Ishikawa (cell line): ENCODE results near the gene DBT.

Source experiments
- CEBPB ChIP-seq: IDR thresholded peaks from 2 replicates; pipeline ENCODE4 v1.6.1; 2012
- CREB1 ChIP-seq: IDR thresholded peaks from 2 replicates; pipeline ENCODE4 v1.6.1; 2012; ENCODE audit warnings: low read depth
- EGR1 ChIP-seq: IDR thresholded peaks from 2 replicates; pipeline ENCODE4 v1.6.1; 2012
- EP300 ChIP-seq: IDR thresholded peaks from 2 replicates; pipeline ENCODE4 v1.6.1; 2012; ENCODE audit warnings: borderline replicate concordance
- FOXM1 ChIP-seq: IDR thresholded peaks from 2 replicates; pipeline ENCODE4 v1.6.1; 2012; ENCODE audit warnings: low read depth, borderline replicate concordance
- MAX ChIP-seq: IDR thresholded peaks from 2 replicates; pipeline ENCODE4 v1.6.1; 2012
- NFIC ChIP-seq: IDR thresholded peaks from 2 replicates; pipeline ENCODE4 v1.6.1; 2012
- RAD21 ChIP-seq: IDR thresholded peaks from 2 replicates; pipeline ENCODE4 v1.6.1; 2012; ENCODE audit warnings: low read depth
- REST ChIP-seq: IDR thresholded peaks from 2 replicates; pipeline ENCODE4 v1.6.1; 2012; ENCODE audit warnings: low read depth, mild to moderate bottlenecking
- TAF1 ChIP-seq: IDR thresholded peaks from 2 replicates; pipeline ENCODE4 v1.6.1; 2012; ENCODE audit warnings: low read depth, mild to moderate bottlenecking
- TCF12 ChIP-seq: IDR thresholded peaks from 2 replicates; pipeline ENCODE4 v1.6.1; 2012; ENCODE audit warnings: low read depth
- TEAD4 ChIP-seq: IDR thresholded peaks from 2 replicates; pipeline ENCODE4 v1.6.1; 2012
- USF1 ChIP-seq: IDR thresholded peaks from 2 replicates; pipeline ENCODE4 v1.6.1; 2012
- YY1 ChIP-seq: IDR thresholded peaks from 2 replicates; pipeline ENCODE4 v1.6.1; 2012; ENCODE audit warnings: low read depth
- ZBTB7A ChIP-seq: IDR thresholded peaks from 2 replicates; pipeline ENCODE4 v1.6.1; 2012; ENCODE audit warnings: low read depth

The DBT gene

GRCh38 chr1:100250807-100251206, 1.2 kb upstream of the DBT start:
- TF ChIP-seq NFIC, result no peak
- TF ChIP-seq CREB1, result no peak
- TF ChIP-seq REST, result no peak
- TF ChIP-seq CEBPB, result no peak
- no peak for TF ChIP-seq TCF12
- TF ChIP-seq YY1, result no peak
- TF ChIP-seq EP300, result no peak
- no peak for TF ChIP-seq FOXM1

GRCh38 chr1:100250264-100250663, 630 bp upstream of the DBT start:
- TF ChIP-seq USF1 (no peak), EP300 (no peak)

- TF ChIP-seq FOXM1, result no peak
- TF ChIP-seq CREB1, result no peak
- TF ChIP-seq TCF12, result no peak
- no peak for TF ChIP-seq REST
- no peak for TF ChIP-seq TEAD4
- TF ChIP-seq EGR1, result no peak
- no peak for TF ChIP-seq EP300
- no peak for TF ChIP-seq RAD21
- no peak for TF ChIP-seq NFIC
- TF ChIP-seq TAF1, result no peak
Measured at GRCh38 chr1:100249155-100249536, 488 bp downstream of the DBT start.

GRCh38 chr1:100246738-100247137, 2.9 kb downstream of the DBT start:
- TF ChIP-seq MAX, result no peak
- TF ChIP-seq USF1, result no peak
- no peak for TF ChIP-seq TEAD4
- TF ChIP-seq REST, result no peak
- TF ChIP-seq CEBPB, result no peak
- TF ChIP-seq TCF12, result no peak
- no peak for TF ChIP-seq YY1
- no peak for TF ChIP-seq EP300
- TF ChIP-seq NFIC, result no peak
- TF ChIP-seq FOXM1, result no peak
- no peak for TF ChIP-seq ZBTB7A
- TF ChIP-seq TAF1, result no peak
- TF ChIP-seq RAD21, result no peak
- no peak for TF ChIP-seq EGR1

- TF ChIP-seq REST (no peak), FOXM1 (no peak), USF1 (no peak), YY1 (no peak), TCF12 (no peak), ZBTB7A (no peak), TEAD4 (no peak), CREB1 (no peak), EP300 (no peak), NFIC (no peak), CEBPB (no peak)
Measured at GRCh38 chr1:100240631-100241030, 9.0 kb downstream of the DBT start.
